ENCODE results near the gene GPSM1. TPM values are rescaled to one million over a fixed set of nuclear protein-coding genes. Genes with fewer than 3 reads are reported as not detected.
A peak's percentile ranks its signal among the peaks of the same experiment; 100 is the strongest.

GPSM1 gene
- total RNA-seq, 1 experiment from 2014 or later: 14.2 TPM

GRCh38 chr9:136326061-136326760, 1.1 kb upstream of the GPSM1 start (continued):
- no peak for TF ChIP-seq PREB (CRISPR knock-in tag; IDR thresholded peaks at IDR 0.05; ENCODE audit: borderline replicate concordance)
- no peak for TF ChIP-seq SP1 (CRISPR knock-in tag; conservative IDR thresholded peaks at IDR 0.05)

GRCh38 chr9:136326761-136327303, 507 bp upstream of the GPSM1 start:
- Mint-ChIP-seq H3K27ac (no peak overlapping the region), H3K36me3 (no peaks in the 10 kb centered on the region), H3K4me1 (peaks cover 7% of the 10 kb centered on the region), H3K9me3 (no peaks in the 10 kb centered on the region), H3K27me3 (ENCODE audit: low read depth) (no peaks in the 10 kb centered on the region), H3K4me3 (peak overlapping the region; percentile 56)
- ChIA-PET POLR2A (no interaction called here), CTCF (interaction anchor here (0.6 to 3.4 kb wide), 11 partner anchors 11 to 71 kb away, joined by 3 to 19 read pairs (median 4); no protein-coding TSS in a partner anchor)
- TF ChIP-seq SP1 (CRISPR knock-in tag; conservative IDR thresholded peaks at IDR 0.05) (no peak), CREB1 (CRISPR knock-in tag; IDR thresholded peaks at IDR 0.05) (no peak), PREB (CRISPR knock-in tag; IDR thresholded peaks at IDR 0.05; ENCODE audit: borderline replicate concordance) (no peak), GABPB1 (CRISPR knock-in tag; IDR thresholded peaks at IDR 0.05) (no peak), STAT6 (CRISPR knock-in tag; conservative IDR thresholded peaks at IDR 0.05; ENCODE audit: low read depth) (no peak), USF2 (CRISPR knock-in tag; IDR thresholded peaks at IDR 0.05) (no peak), ATF1 (CRISPR knock-in tag; IDR thresholded peaks at IDR 0.05) (no peak), HMGXB4 (CRISPR knock-in tag; IDR thresholded peaks at IDR 0.05) (no peak)
- no peak for DNase-seq (ENCODE audit: low spot score)
- peak; percentile 7 for ATAC-seq

GRCh38 chr9:136328011-136328621, 777 bp downstream of the GPSM1 start:
- no peak for DNase-seq (ENCODE audit: low spot score)
- Mint-ChIP-seq H3K27ac (no peak overlapping the region), H3K36me3 (no peaks in the 10 kb centered on the region), H3K9me3 (no peaks in the 10 kb centered on the region), H3K4me3 (peak overlapping the region; percentile 22), H3K27me3 (ENCODE audit: low read depth) (no peaks in the 10 kb centered on the region), H3K4me1 (peaks cover 7% of the 10 kb centered on the region)
- ChIA-PET CTCF (interaction anchor here (0.7 to 3.4 kb wide), 6 partner anchors 9 to 736 kb away, joined by 3 to 19 read pairs (median 5); no protein-coding TSS in a partner anchor), POLR2A (interaction anchor here (0.6 kb wide), 1 partner anchor 38 kb away, joined by 3 read pairs; no protein-coding TSS in a partner anchor)
- no peak for ATAC-seq
- TF ChIP-seq E2F5 (CRISPR knock-in tag; IDR thresholded peaks at IDR 0.05) (no peak), NR3C1 (CRISPR knock-in tag; conservative IDR thresholded peaks at IDR 0.05; ENCODE audit: low read depth) (no peak), ELF4 (CRISPR knock-in tag; IDR thresholded peaks at IDR 0.05; ENCODE audit: low read depth) (no peak), FOXP4 (CRISPR knock-in tag; IDR thresholded peaks at IDR 0.05) (no peak), HMGA2 (CRISPR knock-in tag; IDR thresholded peaks at IDR 0.05) (no peak), E2F4 (CRISPR knock-in tag; IDR thresholded peaks at IDR 0.05; ENCODE audit: borderline replicate concordance, low read depth) (no peak), GRHL2 (CRISPR knock-in tag; IDR thresholded peaks at IDR 0.05; ENCODE audit: insufficient replicate concordance, severe bottlenecking) (no peak), IRF2 (CRISPR knock-in tag; IDR thresholded peaks at IDR 0.05; ENCODE audit: borderline replicate concordance, low read depth) (no peak), NR1H2 (CRISPR knock-in tag; IDR thresholded peaks at IDR 0.05) (no peak), SOX15 (CRISPR knock-in tag; IDR thresholded peaks at IDR 0.05) (no peak)

Measured in WTC11 (cell line).